IMR-90 (cell line): Measurements from ENCODE around the gene C11orf21. TPM values are rescaled to one million over a fixed set of nuclear protein-coding genes. Genes with fewer than 3 reads are reported as not detected.

Source experiments
- ATAC-seq: fragments of 200-7000 bp; cut with Tn5 transposase; 2 replicates; pipeline ENCODE4 v1.9.1; 2020; ENCODE audit warnings: low read depth, mild to moderate bottlenecking, moderate library complexity
- BruUV-seq: library from RNA; stranded (reverse); fragments of 400-500 nt; replicated peaks from 2 replicates; lab custom pipeline; 2021; lab: Mats Ljungman, UMichigan
- CTCF ChIA-PET: fragments of 300-600 bp; formaldehyde crosslinking; extraction: SDS; loops from one replicate; lab custom pipeline; 2021; ENCODE audit warnings: antibody characterized with exemption; lab: Yijun Ruan, JAX
- POLR2A ChIA-PET: fragments of 300-600 bp; sonication (Branson Sonifier 250); formaldehyde crosslinking; loops from one replicate; lab custom pipeline; 2022; ENCODE audit warnings: antibody characterized with exemption; ENCODE audit not compliant: unreplicated experiment; lab: Charles Lee
- DNase-seq: peaks from one replicate; pipeline ENCODE4 v3.0.0; 2013
- H2AFZ ChIP-seq: replicated peaks from 2 replicates; pipeline ENCODE3; 2013; ENCODE audit warnings: low read length, mild to moderate bottlenecking; ENCODE audit not compliant: poor library complexity
- H2AK5ac ChIP-seq: 2 replicates; pipeline ENCODE4 v1.6.1; 2013; ENCODE audit warnings: low read depth, low read length, inconsistent platforms
- H2AK9ac ChIP-seq: replicated peaks from 2 replicates; pipeline ENCODE3; 2013; ENCODE audit warnings: mild to moderate bottlenecking, low read depth, low read length, moderate library complexity; ENCODE audit not compliant: poor library complexity
- H2BK120ac ChIP-seq: 2 replicates; pipeline ENCODE4 v1.6.1; 2013; ENCODE audit warnings: low read depth, low read length, inconsistent platforms
- H2BK15ac ChIP-seq: 3 replicates; pipeline ENCODE4 v1.6.1; 2013; ENCODE audit warnings: low read depth, low read length, inconsistent platforms
- H2BK20ac ChIP-seq: 2 replicates; pipeline ENCODE4 v1.6.1; 2013; ENCODE audit warnings: low read depth, mild to moderate bottlenecking, inconsistent platforms, low read length, moderate library complexity
- H2BK5ac ChIP-seq: 2 replicates; pipeline ENCODE4 v1.6.1; 2013; ENCODE audit warnings: mild to moderate bottlenecking, low read depth, low read length, inconsistent platforms; ENCODE audit not compliant: poor library complexity, severe bottlenecking
- H3K14ac ChIP-seq: replicated peaks from 2 replicates; pipeline ENCODE4 v1.6.1; 2013; ENCODE audit warnings: low read depth, low read length, inconsistent platforms
- H3K18ac ChIP-seq: 2 replicates; pipeline ENCODE4 v1.6.1; 2013; ENCODE audit warnings: low read depth, low read length, control low read depth
- H3K23ac ChIP-seq: 2 replicates; pipeline ENCODE4 v1.6.1; 2013; ENCODE audit warnings: low read depth, low read length, inconsistent platforms
- H3K27ac ChIP-seq: 2 replicates; pipeline ENCODE4 v1.5.1; 2013; ENCODE audit warnings: mild to moderate bottlenecking, control low read depth, low read length; ENCODE audit not compliant: insufficient read depth
- H3K27me3 ChIP-seq: 2 replicates; pipeline ENCODE4 v1.6.1; 2013; ENCODE audit warnings: low read length; ENCODE audit not compliant: control insufficient read depth, insufficient read depth
- H3K36me3 ChIP-seq: 2 replicates; pipeline ENCODE4 v1.6.1; 2013; ENCODE audit warnings: low read length, mixed read lengths; ENCODE audit not compliant: control insufficient read depth, insufficient read depth
- H3K4ac ChIP-seq: 2 replicates; pipeline ENCODE4 v1.6.1; 2013; ENCODE audit warnings: low read depth, low read length, inconsistent platforms
- H3K4me1 ChIP-seq: 2 replicates; pipeline ENCODE4 v1.6.1; 2013; ENCODE audit warnings: low read length, mixed read lengths; ENCODE audit not compliant: control insufficient read depth, insufficient read depth
- H3K4me2 ChIP-seq: 2 replicates; pipeline ENCODE4 v1.6.1; 2013; ENCODE audit warnings: low read depth, mild to moderate bottlenecking, control low read depth, low read length, moderate library complexity
- H3K4me3 ChIP-seq: 2 replicates; pipeline ENCODE4 v1.5.1; 2013; ENCODE audit warnings: low read depth, mild to moderate bottlenecking, control low read depth, low read length, moderate library complexity; ENCODE audit not compliant: insufficient read depth
- H3K56ac ChIP-seq: 2 replicates; pipeline ENCODE4 v1.6.1; 2013; ENCODE audit warnings: low read length, inconsistent platforms; ENCODE audit not compliant: insufficient read depth; ENCODE audit errors: extremely low read depth
- H3K79me1 ChIP-seq, 2 experiments: 2 replicates each; pipeline ENCODE4 v1.6.1; 2013; ENCODE audit warnings: low read length in 2 of 2, inconsistent platforms in 1 of 2, low read depth in 1 of 2
- H3K9ac ChIP-seq: 2 replicates; pipeline ENCODE4 v1.6.1; 2013; ENCODE audit warnings: low read depth, low read length, control low read depth
- H3K9me1 ChIP-seq: 2 replicates; pipeline ENCODE4 v1.6.1; 2013; ENCODE audit warnings: low read length, inconsistent platforms; ENCODE audit not compliant: insufficient read depth
- H3K9me3 ChIP-seq: 2 replicates; pipeline ENCODE4 v1.6.1; 2013; ENCODE audit warnings: low read length; ENCODE audit not compliant: control insufficient read depth, insufficient read depth
- H4K20me1 ChIP-seq: 2 replicates; pipeline ENCODE4 v1.6.1; 2013; ENCODE audit warnings: low read length, inconsistent platforms; ENCODE audit not compliant: insufficient read depth
- H4K5ac ChIP-seq: 2 replicates; pipeline ENCODE4 v1.6.1; 2013; ENCODE audit warnings: mild to moderate bottlenecking, low read depth, low read length, control low read depth
- H4K8ac ChIP-seq, 2 experiments: 2 replicates each; pipeline ENCODE4 v1.6.1; 2013; ENCODE audit warnings: low read depth in 2 of 2, low read length in 2 of 2, control low read depth in 1 of 2, inconsistent platforms in 1 of 2
- H4K91ac ChIP-seq: 2 replicates; pipeline ENCODE4 v1.6.1; 2013; ENCODE audit warnings: low read depth, low read length, inconsistent platforms; ENCODE audit not compliant: insufficient read depth
- NFE2L2 ChIP-seq: fragments of 150-350 bp; IDR thresholded peaks from 2 replicates; pipeline ENCODE4 v1.6.1; 2016; ENCODE audit warnings: low read depth, mild to moderate bottlenecking, low read length
- POLR2A ChIP-seq: IDR thresholded peaks from 2 replicates; pipeline ENCODE4 v1.6.1; 2012; ENCODE audit warnings: mild to moderate bottlenecking, low read depth, low read length
- RAD21 ChIP-seq: IDR thresholded peaks from 2 replicates; pipeline ENCODE4 v1.6.1; 2012; ENCODE audit warnings: low read length, improper control_type of control experiment
- RCOR1 ChIP-seq: IDR thresholded peaks from 2 replicates; pipeline ENCODE4 v1.6.1; 2012; ENCODE audit warnings: mild to moderate bottlenecking, low read length, improper control_type of control experiment; ENCODE audit not compliant: insufficient replicate concordance
- RFX5 ChIP-seq: IDR thresholded peaks from 2 replicates; pipeline ENCODE4 v1.8.0; 2012; ENCODE audit warnings: low read depth, mild to moderate bottlenecking, low read length, moderate library complexity
- SMC3 ChIP-seq: fragments of 150-350 bp; IDR thresholded peaks from 2 replicates; pipeline ENCODE4 v1.6.1; 2016; ENCODE audit warnings: low read depth, mild to moderate bottlenecking, antibody characterized with exemption, low read length, moderate library complexity
- WGBS, 2 experiments: methylation state at CpG; one replicate each; pipeline versions ENCODE4 v1.1.5 to v1.1.7; 2013; ENCODE audit warnings: missing lambda C conversion rate in 2 of 2; ENCODE audit not compliant: insufficient read length in 1 of 2; ENCODE audit errors: extremely low coverage in 2 of 2; 5-methylcytosine and 5-hydroxymethylcytosine counted together
- dilution Hi-C: fragments of 300-500 bp; cut with HindIII; formaldehyde crosslinking; loops from one replicate; pipeline ENCODE4 v1.14.3; 2018; ENCODE audit warnings: low sequenced_read_pairs; ENCODE audit not compliant: unreplicated experiment
- in situ Hi-C: fragments of 300-500 bp; cut with MboI; formaldehyde crosslinking; loops from 3 replicates; pipeline ENCODE4 v1.14.3; 2019; ENCODE audit warnings: low sequenced_read_pairs, inconsistent platforms, mixed read lengths
- intact Hi-C: fragments of 100-400 bp; cut with micrococcal nuclease; formaldehyde crosslinking; loops from 2 replicates; pipeline ENCODE4 v1.10.0; 2022
- polyA plus RNA-seq, 3 experiments: library from polyadenylated mRNA; depleted of rRNA; stranded (reverse); fragments of >200 nt; gene quantifications; 2 replicates each; pipeline ENCODE4 v1.2.3, GENCODE V29; 2012; ENCODE audit warnings: low replicate concordance in 1 of 3
- total RNA-seq: library from RNA; depleted of rRNA; stranded (reverse); fragments of >200 nt; gene quantifications from 2 replicates; pipeline ENCODE4 v1.2.3, GENCODE V29; 2012

Gene C11orf21
- total and polyA plus RNA-seq, 2 of the 4 experiments (the other 2 are of a cell fraction) = not detected

GRCh38 chr11:2300290-2300935, 1.3 kb downstream of the C11orf21 start:
- ATAC-seq (no peak), DNase-seq (no peak)
- intact Hi-C loops (no loop called here), dilution Hi-C loops (no loop called here), in situ Hi-C loops (no loop called here)
- Histone ChIP-seq H3K4me3 (no peak overlapping the region), H3K4ac (no peak overlapping the region), H3K27ac (no peak overlapping the region), H2BK5ac (no peak overlapping the region), H3K36me3 (no peaks in the 10 kb centered on the region), H4K91ac (no peak overlapping the region), H3K56ac (no peak overlapping the region), H2BK15ac (no peak overlapping the region), H2BK20ac (no peak overlapping the region), H3K18ac (no peak overlapping the region), H3K14ac (no peak overlapping the region), H3K79me1 (no peaks in the 10 kb centered on the region), H3K4me2 (no peak overlapping the region), H2BK120ac (no peak overlapping the region), H3K9ac (no peak overlapping the region), H3K9me1 (peaks cover under 1% of the 10 kb centered on the region), H3K23ac (no peak overlapping the region), H4K8ac (no peak overlapping the region), H2AFZ (no peak overlapping the region), H3K27me3 (peaks cover 15% of the 10 kb centered on the region; the same call in 1 of the 2 replicates), H2AK9ac (peak overlapping the region; percentile 50), H3K9me3 (no peaks in the 10 kb centered on the region), H4K20me1 (no peaks in the 10 kb centered on the region), H3K4me1 (peaks cover under 1% of the 10 kb centered on the region), H4K5ac (no peak overlapping the region), H2AK5ac (no peak overlapping the region)
- BruUV-seq = no TSS peak
- ChIA-PET CTCF (interaction anchor here (1.7 kb wide), 1 partner anchor 119 kb away, joined by 5 read pairs; no protein-coding TSS in a partner anchor), POLR2A (no interaction called here)
- WGBS, 2 experiments = 67% methylated on average over 8 of the region's 19 CpGs; no CpG with 5 or more reads in 1 of the 2 experiments
- TF ChIP-seq SMC3 (no peak), RFX5 (no peak), RCOR1 (no peak), POLR2A (no peak), RAD21 (no peak), NFE2L2 (no peak)
